Epidermal melanocyte (primary cell): ENCODE measurements around the gene RRAD.

ENCODE experiments used
- DNase-seq: peaks from one replicate; pipeline ENCODE4 v3.0.0; 2011; ENCODE audit warnings: low spot score; ENCODE audit not compliant: insufficient read length

RRAD gene

DNA sequence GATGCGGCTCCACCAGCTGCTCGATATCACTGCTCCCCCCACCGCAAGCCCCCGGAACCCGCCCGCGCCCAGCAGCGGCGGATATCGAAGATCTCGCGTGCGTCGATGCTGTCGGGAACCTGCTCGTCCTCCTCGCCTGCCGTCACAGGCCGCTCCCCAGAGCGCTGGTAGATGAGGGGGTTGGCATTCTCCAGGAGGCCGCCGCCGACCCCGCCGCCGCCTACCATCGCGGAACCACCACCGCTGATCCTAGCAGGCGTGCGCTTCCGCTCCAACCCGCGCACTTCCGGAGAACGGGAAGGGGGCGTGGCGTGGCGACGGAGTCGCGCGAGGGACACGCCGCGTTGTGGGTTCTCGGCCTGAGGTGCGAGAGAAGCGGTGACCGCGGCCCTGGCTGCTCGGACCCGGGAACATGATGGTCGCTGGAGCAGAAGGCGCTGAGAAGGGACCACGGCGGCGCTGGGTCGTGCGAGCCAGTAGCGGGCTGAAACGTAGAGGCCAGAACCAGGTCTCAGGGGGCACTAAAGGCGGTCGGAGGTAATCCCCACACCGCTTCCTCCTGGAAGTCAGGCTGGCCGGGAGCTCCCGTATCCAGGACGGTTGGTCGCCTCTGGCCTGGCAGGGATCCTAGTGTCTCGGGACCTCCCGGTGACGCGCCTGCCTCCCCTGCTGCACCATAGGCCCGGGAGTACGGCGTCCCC lies 9.0 kb upstream of the RRAD start, which contains the start of gene CIAO2B:
TSS of gene CIAO2B (minus strand) at position 265 of the 701 bp plus-strand sequence. CDS start at position 227, 38 bp downstream.
- peak; percentile 88 for DNase-seq

DNA sequence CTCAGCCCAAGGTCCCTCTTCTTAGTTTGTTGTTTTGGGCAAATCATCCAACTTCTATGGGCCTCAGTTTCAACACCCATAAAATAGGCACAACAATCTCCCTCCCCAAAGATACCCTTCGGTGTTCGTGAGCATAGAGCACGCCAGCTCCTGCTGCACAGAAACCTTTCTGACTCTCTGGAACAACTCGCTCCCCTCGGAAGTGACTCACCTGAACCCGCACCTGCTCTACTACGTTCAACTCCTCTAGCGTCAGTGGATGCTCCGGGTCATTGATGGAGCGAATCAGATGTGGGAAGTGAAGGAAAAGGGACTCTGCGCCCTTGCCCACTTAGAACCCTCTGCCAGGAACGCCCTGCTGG lies 8.4 kb upstream of the RRAD start:
- no peak for DNase-seq

DNA sequence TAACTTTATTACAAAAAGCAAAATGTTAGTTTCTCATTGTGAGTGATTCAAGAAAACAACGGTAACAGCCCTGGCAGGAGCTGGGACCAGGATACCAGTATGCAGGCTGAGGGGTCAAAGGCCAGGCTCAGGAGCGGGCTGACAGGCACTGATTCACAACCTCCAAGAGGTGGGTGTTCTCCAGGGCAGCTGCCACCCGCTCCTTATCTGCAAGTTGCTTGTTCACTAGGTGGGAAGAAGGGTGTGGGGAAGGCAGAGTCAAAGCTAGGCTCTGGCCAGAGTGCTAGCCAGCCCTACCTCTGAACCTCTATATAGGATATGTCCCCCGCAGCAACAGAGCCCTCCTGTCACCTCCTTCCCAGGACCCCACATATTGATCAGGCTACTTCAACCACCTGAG lies 6.7 kb upstream of the RRAD start:
- DNase-seq, result no peak

DNA sequence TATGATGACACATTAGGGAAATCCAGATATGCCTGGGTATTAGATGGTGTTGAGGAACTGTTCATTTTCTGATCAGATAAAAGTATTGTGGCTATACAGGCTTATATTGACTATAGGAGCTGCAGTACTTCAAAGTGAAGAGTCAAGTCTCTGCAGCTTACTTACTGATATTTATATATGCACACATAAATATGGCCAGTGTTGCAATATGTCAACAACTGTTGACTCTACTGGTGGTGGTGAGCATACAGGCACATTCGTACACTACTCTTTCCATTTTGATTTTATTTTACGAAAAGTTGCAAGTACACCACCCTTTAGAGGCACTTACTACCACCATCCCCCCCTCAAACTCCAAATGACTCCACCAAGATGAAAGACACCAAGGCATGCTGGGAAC lies 6.3 kb upstream of the RRAD start:
- no peak for DNase-seq

DNA sequence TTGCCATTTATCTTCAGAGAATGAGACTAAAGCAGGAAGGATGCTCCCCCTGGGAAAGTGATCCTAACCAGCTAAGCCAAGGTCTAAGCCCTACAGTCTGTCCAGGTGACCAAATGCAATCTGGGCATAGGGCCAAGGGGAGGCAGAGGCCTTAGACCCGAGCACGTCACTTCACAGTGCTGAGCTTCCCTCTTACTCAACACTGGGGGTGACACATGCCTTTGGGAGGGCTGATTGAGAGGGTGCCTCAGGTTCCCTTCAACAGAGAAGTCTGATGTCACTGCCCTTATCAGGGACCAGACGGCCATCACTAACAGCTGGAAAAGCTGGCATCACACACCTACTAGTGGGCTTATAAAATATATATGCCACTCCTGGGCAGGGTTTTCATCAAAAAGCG lies 4.9 kb upstream of the RRAD start:
- DNase-seq, result no peak

DNA sequence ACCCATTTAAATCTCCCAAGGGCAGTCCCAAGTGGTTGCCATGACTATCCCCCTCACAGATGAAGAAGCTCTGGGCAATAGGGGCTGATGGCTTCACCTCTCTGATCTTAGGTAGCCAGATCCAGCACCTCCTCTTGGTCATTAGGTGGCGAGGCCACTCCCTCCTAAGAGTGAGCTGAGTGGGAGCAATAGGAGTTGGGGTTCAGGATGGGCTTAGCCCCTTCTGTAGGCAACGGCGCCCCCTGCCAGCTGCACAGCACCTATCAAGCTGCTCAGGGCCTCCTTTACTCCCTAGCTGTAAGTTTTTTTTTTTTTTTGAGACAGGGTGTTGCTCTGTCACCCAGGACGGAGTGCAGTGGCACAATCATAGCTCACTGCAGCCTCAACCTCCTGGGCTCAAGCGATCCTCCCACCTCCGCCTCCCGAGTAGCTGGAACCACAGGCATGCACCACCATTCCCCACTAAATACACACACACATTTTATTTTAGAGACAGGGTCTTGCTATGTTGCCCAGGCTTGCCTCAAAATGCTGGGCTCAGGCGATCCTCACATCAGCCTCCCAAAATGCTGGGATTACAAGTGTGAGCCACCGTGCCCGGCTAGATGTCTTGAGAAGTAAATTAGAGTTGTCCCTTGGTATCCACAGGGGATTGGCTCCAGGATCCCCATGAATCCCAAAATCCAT lies 3.5 kb upstream of the RRAD start:
- no peak for DNase-seq

DNA sequence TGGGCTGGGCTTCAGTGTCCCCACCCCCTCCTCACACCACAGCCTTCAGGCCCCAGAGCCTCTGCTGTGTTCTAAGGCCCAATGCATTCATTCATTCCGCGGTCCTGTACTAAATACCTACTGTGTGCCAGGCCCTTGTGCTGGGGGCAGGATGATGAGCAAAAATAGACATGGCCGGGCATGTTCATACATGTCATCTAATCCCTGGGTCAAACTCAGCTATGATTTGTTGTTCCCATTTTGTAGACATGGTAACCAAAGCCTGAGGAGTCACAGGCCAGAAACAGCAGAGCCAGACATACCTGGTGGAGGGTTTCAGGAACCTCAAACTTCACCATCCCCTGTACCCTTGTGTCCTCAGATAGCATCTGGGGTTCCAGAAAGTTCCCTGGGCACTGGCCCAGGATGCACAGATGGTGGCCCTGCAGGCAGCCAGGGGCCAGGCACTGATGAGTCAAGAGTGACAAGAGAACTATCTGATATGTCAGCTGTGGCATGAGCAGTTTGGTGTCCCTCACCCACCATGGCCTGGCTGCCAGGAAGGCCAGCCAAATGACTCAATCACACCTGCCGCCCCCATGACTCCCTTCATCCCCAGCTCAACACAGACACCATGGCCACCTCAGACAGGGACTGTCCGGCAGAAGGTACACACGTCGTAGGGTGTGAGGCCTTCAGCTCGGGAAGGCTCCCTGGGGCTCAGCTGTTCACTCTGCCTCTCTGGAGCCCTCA lies 2.7 kb upstream of the RRAD start:
- no peak for DNase-seq

DNA sequence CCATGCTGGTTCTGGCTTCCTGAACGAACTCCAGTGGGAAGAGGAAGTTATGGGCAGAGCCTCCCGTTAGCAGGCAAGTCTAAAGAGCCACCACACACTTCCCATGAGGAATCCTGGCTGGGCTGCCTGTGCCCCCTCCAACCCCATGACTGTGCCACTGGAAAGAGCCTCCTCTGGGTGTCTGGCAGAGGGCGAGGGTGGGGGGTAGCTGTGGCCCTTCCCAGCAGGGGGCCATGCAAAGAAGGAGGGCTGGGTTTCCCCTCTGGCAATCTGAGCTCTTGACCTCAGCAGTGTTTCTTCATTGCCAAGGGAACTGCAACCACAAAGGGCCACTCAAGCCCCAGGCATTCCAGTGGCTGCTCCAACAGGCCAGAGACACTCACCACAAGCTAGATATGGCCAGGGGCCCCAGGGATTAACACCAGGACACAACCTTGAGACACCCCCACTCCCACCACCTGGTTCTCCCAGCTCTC lies 1.7 kb upstream of the RRAD start:
- DNase-seq, result peak; percentile 58

DNA sequence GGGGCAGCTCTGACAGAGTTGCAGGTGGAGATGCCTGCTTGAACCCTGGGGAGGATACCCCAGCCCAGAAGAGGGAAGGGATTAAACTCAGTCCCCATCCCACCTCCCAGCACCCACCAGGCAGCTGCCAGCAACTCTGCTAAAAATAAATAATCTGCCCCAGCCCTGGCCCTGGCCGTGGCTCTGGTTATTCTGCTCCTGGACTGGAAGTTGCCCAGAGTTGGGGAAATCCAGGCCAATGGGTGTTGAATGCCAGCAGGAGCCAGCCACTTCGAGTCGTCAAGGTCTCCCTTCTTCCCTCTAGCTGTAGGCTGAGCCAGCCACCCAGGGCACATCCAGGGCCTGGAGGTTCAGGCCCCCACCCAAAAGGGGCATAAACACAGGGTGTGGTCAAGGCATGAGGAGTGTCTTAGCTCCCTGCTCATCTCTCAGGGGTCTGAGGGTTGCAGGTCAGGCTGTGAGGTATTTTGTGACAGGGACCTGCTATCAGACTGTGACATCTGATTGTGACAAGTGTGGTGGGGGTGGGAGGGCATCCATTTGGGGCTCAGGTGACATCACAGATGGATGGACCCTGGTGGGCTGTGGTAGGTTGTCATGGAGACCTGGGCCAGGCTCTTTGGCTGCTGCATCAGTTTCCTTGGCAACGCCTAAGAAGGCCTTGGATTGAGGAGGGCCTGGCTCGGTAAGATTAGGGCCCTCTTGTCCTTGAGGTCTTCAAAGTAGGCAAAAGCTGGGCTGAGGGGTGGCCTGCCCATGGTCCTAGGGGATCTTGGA lies 1.0 kb upstream of the RRAD start:
- no peak for DNase-seq

DNA sequence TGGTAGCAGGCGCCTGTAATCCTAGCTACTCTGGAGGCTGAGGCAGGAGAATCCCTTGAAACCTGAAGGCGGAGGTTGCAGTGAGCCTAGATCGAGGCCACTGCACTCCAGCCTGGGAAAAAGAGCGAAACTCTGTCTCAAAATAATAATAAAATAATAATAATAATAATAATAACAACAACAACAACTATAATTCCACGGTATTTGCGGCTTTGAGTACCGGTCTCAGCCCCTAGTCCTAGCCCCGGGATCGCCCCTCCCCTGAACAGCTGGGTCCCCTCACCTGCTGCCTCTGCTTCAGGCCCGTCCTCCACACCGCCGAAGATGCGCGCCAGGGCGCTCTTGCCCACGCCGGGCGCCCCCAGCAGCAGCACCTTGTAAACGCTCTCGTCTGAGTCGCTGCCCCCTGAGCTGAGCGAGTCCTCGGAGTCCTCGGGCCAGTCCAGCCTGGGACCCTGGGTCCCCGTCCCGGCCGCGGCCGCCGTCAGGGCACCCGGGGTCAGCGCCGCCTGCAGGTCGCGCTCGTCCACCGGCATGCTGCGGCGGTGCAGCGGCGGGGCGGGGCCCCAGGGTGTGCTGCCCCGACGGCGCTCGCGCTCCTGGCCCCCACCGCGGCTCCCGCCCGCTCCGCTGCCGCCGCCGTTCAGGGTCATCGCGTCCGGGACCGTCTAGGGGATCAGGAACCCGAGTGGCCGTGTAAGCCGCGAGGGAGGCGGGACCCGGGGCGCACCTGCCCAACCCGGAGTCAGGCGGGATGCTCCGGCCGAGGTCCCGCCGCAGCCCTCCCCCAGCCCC lies 611 bp downstream of the RRAD start:
- no peak for DNase-seq

DNA sequence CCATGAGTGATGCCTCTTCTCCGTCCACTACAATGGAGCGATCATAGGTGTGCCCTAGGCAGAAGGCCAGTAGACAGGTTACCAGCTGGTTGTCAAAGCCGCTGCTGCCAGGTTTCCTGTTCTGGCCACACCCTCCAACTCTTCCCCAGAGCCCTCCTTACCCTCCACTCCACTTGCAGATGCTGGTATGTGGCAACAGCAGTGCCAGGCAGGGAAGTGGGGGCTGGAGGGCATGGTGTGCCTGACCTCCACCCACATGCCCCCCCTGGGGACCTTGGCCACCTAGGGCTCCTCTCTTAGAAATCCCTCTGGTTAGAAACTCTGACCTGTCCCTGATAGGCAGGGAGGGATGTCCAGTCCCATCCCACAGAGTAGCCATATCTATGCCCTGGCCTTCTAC lies 1.5 kb downstream of the RRAD start:
- no peak for DNase-seq

DNA sequence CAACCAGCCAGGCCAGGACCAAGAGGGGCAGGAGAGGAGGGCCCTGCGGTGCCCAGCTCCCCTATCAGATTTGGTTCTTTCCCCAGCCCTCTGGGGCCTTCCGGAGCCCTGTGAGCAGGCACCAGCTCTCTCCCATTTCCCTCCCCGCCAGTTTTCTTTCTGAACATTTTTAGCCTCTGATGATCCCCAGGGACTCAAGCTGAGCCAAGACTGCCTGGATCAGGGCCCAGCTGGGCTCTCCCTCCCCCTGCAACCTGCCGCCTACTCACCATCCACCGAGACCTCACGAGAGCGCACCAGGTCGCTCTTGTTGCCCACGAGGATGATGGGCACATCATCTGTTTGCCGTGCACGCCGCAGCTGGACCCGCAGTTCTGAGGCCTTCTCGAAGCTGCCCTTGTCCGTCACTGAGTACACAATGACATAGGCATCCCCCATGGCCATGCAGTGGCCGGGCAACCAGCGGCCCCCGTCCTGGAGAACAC lies 2.0 kb downstream of the RRAD start:
- no peak for DNase-seq

DNA sequence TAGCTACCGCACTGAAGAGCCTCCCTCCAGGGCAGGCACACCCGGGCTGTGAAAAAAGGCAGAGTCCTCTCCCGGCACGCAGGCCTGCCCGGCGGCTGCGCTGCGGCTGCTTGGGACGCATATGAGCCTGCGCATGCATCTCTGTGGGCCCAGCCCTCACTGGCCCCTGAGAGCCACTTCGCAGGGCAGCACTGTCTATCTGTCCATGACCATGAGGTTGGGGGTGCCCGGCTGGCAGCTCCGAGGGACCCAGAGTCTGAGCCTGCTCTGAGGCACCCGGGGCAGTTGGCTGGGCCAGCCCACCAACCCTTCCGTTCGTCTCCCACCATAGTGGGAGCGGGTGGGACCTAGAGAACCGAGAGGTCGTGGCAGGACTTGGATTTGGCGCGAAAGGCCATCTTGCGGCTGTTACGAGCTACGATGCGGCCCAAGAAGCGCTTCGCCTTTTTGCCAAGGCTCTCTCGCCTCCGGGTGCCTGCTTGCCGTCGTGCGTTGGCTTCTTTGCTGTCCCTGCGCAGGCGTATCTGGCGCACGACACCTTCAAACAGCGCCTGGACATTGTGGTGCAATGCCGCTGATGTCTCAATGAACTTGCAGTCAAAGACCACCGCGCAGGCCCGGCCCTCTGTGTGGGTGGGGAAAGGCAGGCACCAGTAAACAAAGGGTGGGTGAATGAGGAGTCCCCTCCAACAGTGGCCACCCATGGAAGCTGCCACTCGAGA lies 3.4 kb downstream of the RRAD start:
- no peak for DNase-seq

DNA sequence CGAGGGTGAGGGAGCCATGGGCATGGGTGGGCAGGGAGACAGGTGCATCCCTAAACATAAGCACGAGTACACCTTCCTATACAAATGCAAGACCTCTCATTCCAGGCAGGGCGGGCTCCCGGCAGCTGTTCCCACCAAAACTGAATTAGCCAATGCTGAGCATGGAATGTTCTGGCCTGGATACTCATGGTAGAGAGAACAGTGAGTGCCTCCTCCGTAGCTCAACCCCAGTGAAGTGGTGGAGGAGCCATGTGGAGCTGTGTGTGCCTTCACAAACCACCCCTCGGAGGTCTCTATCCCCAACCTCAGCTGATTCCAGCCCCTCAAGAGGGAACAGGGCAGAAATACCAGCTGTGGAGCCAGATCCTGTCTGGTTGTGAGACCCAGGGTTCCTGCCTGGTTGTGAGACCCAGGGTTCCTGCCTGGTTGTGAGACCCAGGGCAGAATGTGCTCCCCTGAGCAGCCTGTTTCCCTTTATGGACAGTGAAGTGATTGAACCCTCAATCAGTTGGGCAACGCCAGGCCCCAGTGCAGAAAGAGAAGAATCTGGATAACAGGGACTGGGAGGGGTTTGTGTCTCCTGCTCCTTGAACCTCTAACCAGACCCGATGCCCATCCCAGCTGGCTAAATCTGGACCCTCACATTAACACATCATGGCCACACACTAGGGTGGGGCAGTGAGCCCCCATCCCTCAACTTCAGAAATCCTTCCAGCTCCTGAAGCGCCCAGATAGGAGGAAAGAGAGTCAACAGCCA lies 4.2 kb downstream of the RRAD start:
- DNase-seq, result no peak

DNA sequence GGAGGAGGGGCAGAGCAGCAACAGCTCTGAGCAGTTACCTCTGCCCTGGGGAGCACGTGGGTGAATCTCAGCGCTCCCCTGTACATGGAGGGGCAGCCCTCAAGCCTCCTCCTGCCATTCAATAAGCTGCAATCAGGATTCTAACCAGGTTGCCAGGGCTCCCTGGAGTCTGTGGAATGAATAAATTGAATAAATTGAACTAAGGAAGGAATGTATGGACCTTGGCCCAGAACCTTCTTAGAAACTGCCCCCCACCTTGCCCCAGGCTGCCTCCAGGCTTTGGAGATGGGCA lies 5.1 kb downstream of the RRAD start:
- no peak for DNase-seq

DNA sequence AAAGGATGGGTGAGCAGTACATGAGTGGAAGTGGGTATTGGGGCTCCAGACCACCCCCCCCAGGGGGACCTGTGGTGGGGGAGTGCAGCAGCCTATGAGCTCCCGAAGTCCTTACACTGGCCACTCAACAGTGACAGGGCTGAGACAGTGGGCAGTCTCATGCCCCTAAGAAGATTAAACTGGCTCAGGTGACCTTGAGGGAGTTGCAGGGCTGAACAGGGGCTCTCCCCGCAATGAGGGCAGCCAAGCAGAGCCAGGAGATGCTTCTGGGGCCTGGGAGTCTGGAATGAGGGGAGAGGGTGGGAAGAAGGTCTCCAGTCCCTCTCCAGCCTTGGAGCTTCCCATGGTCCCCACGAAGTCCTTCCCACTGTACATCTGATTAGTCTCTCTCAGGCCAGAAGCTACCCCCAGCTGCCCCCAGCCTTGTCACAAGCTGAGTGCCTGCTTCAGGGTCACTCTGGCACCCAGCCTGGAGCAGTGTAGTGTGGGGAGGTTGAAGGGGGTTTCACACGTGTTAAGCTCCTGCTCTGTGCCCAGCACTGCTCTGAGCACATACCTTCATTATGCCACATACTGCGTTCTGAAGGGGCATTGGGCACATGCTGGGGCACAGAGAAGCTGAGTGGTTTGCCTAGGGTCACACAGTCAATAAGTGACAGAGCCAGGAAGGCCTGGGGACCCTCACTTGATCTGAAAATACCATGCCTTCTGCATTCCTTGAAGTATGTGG lies 5.6 kb downstream of the RRAD start:
- DNase-seq, result no peak

DNA sequence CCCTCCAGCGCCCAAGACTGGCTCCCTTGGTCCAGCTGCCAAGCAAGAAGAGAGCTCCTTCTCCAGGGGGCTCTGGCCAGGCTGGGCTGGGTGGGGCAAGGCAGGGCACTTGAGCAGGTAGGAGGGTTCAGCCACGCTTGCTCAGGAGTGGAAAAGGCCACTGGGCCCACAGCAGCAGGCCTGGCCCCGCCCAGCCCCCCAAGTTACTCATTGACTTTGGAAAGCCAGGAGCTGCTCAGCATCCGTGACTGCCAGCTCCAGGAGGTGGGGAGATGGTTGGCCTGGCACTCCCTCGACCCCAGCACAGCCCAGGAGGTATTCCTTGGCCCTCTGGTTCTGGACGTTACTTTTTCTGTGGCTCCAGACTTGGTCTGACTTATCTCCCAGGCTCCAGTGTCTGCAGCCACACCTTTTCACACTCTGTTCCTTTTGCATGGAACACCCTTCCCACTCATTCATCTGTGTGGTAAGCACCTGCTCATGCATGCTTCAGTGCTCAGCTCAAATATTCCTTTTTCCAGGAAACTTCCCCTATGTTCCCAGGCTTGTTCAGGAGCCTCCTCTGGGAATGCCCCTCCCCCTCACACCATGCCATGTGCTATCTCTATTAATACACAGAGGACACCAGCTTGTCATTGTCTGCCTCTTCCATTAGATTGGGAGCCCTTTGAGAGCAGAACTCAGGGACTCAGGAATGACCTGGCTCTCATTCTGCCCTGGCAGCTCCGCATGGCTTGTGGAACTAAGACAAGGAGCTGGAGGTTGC lies 6.3 kb downstream of the RRAD start, which contains the start of gene CDH16:
TSS of gene CDH16 (minus strand) at position 83 of the 766 bp plus-strand sequence. CDS start 820 bp downstream, outside the sequence.
- no peak for DNase-seq

DNA sequence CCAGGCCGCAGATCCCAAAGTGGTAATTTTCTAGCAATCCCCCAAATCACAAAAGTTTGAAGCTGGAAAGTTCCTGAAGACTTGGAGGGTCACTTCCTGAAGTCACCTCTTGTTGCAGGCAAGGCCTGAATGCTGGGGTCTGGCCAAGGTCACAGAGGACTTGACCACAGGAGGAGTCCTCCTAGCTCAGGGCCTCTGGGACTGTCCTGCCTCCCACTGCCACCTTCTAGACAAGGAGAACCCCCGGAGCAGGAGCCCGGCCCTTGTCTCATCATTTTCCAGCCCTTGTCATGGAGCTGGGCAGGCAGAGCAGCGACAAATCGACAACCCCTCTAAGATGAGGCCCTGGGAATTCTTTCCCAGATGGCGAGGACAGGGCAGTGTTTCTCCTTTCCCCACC lies 7.0 kb downstream of the RRAD start:
- no peak for DNase-seq
